ENCODE measurements around the gene HOXA3. TPM values are rescaled to one million over a fixed set of nuclear protein-coding genes. Genes with fewer than 3 reads are reported as not detected.

The HOXA3 gene
- total RNA-seq, 1 experiment from 2014 or later: 22.6 TPM

GRCh38 chr7:27091941-27092818, 60.2 kb downstream of the HOXA3 start:
- Mint-ChIP-seq H3K36me3 (ENCODE audit: insufficient read depth, unreplicated experiment) (peaks cover 8% of the 10 kb centered on the region), H3K9me3 (ENCODE audit: unreplicated experiment) (no peaks in the 10 kb centered on the region), H3K27ac (ENCODE audit: unreplicated experiment) (no peak overlapping the region), H3K27me3 (ENCODE audit: insufficient read depth, unreplicated experiment) (no peaks in the 10 kb centered on the region), H3K4me3 (ENCODE audit: unreplicated experiment) (no peak overlapping the region), H3K4me1 (ENCODE audit: low read depth, unreplicated experiment) (peaks cover 44% of the 10 kb centered on the region)
- H3K27me3 ChIP-seq (replicated peaks; ENCODE audit: control insufficient read depth, insufficient read depth, low read length): no peaks in the 10 kb centered on the region
- intact Hi-C loops (cut with micrococcal nuclease; ENCODE audit: unreplicated experiment): no loop called here
- ChIA-PET CTCF (no interaction called here), POLR2A (no interaction called here)
- TF ChIP-seq CTCF (IDR thresholded peaks at IDR 0.05; ENCODE audit: insufficient read depth in 1 of 2, low read depth in 1 of 2, low read length in 1 of 2, severe bottlenecking in 1 of 2, unreplicated experiment in 1 of 2): no peak
- H3K36me3 ChIP-seq (ENCODE audit: control insufficient read depth, insufficient read depth, low read length): no peaks in the 10 kb centered on the region
- peaks cover 7% of the 10 kb centered on the region; the same call in 1 of the 2 replicates for H3K4me1 ChIP-seq
- H3K4me3 ChIP-seq (ENCODE audit: low read depth, low read length): no peak overlapping the region
- no TSS peak for BruUV-seq (replicated peaks)
- no peak for DNase-seq
- H3K9me3 ChIP-seq: no peaks in the 10 kb centered on the region

GRCh38 chr7:27091105-27091504, 61.3 kb downstream of the HOXA3 start:
- TF ChIP-seq CTCF (IDR thresholded peaks at IDR 0.05; ENCODE audit: insufficient read depth in 1 of 2, low read depth in 1 of 2, low read length in 1 of 2, severe bottlenecking in 1 of 2, unreplicated experiment in 1 of 2): no peak
- H3K27me3 ChIP-seq (replicated peaks; ENCODE audit: control insufficient read depth, insufficient read depth, low read length): no peaks in the 10 kb centered on the region
- no peak for DNase-seq
- Mint-ChIP-seq H3K27ac (ENCODE audit: unreplicated experiment) (no peak overlapping the region), H3K27me3 (ENCODE audit: insufficient read depth, unreplicated experiment) (no peaks in the 10 kb centered on the region), H3K4me1 (ENCODE audit: low read depth, unreplicated experiment) (peaks cover 42% of the 10 kb centered on the region), H3K9me3 (ENCODE audit: unreplicated experiment) (no peaks in the 10 kb centered on the region), H3K4me3 (ENCODE audit: unreplicated experiment) (no peak overlapping the region), H3K36me3 (ENCODE audit: insufficient read depth, unreplicated experiment) (peaks cover 8% of the 10 kb centered on the region)
- CTCF ChIA-PET: interaction anchor here (0.6 kb wide), 1 partner anchor 236 kb away, joined by 3 read pairs; no protein-coding TSS in a partner anchor
- no TSS peak for BruUV-seq (replicated peaks)
- no peak overlapping the region for H3K4me3 ChIP-seq (ENCODE audit: low read depth, low read length)
- no peaks in the 10 kb centered on the region for H3K9me3 ChIP-seq
- POLR2A ChIA-PET: no interaction called here
- no peaks in the 10 kb centered on the region for H3K36me3 ChIP-seq (ENCODE audit: control insufficient read depth, insufficient read depth, low read length)
- intact Hi-C loops (cut with micrococcal nuclease; ENCODE audit: unreplicated experiment): no loop called here
- H3K4me1 ChIP-seq: peaks cover 7% of the 10 kb centered on the region; the same call in 1 of the 2 replicates

- intact Hi-C loops (cut with micrococcal nuclease; ENCODE audit: unreplicated experiment): no loop called here
- Mint-ChIP-seq H3K4me1 (ENCODE audit: low read depth, unreplicated experiment) (peaks cover 30% of the 10 kb centered on the region), H3K9me3 (ENCODE audit: unreplicated experiment) (no peaks in the 10 kb centered on the region), H3K36me3 (ENCODE audit: insufficient read depth, unreplicated experiment) (no peaks in the 10 kb centered on the region), H3K27me3 (ENCODE audit: insufficient read depth, unreplicated experiment) (no peaks in the 10 kb centered on the region), H3K27ac (ENCODE audit: unreplicated experiment) (no peak overlapping the region), H3K4me3 (ENCODE audit: unreplicated experiment) (no peak overlapping the region)
- no peak for DNase-seq
- H3K9me3 ChIP-seq: no peaks in the 10 kb centered on the region
- H3K4me3 ChIP-seq (ENCODE audit: low read depth, low read length): no peak overlapping the region
- H3K36me3 ChIP-seq (ENCODE audit: control insufficient read depth, insufficient read depth, low read length): no peaks in the 10 kb centered on the region
- ChIA-PET CTCF (no interaction called here), POLR2A (no interaction called here)
- H3K27me3 ChIP-seq (replicated peaks; ENCODE audit: control insufficient read depth, insufficient read depth, low read length): no peaks in the 10 kb centered on the region
- no TSS peak for BruUV-seq (replicated peaks)
- H3K4me1 ChIP-seq: peaks cover 7% of the 10 kb centered on the region; the same call in 1 of the 2 replicates
- TF ChIP-seq CTCF (IDR thresholded peaks at IDR 0.05; ENCODE audit: insufficient read depth in 1 of 2, low read depth in 1 of 2, low read length in 1 of 2, severe bottlenecking in 1 of 2, unreplicated experiment in 1 of 2): no peak
Measured at GRCh38 chr7:27088002-27088922, 64.1 kb downstream of the HOXA3 start.
